ENCODE measurements around the gene INHBB.

Gene INHBB

DNA sequence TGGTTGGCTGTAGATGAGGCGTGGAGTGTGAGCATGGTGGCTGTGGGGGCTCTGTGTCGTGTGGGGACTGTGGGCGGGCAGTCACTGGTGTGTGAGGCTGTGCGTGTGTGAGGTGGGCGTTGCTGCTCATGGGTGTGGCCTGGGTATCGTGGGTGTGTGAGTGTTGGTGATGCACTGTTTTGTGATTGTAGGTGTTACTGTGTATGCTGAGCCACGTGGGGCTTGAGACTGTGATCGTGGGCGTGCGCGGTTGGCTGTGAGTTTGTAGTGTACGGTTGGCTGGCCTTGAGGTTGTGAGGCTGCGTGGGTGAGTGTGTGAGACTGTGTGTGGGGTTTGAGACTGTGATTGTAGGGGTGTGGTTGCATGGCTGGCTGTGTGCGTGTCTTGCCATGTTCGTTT, 8.5 kb downstream of the INHBB start:
- H3K4me3 ChIP-seq (ENCODE audit: low read depth, low read length) = no peak overlapping the region

DNA sequence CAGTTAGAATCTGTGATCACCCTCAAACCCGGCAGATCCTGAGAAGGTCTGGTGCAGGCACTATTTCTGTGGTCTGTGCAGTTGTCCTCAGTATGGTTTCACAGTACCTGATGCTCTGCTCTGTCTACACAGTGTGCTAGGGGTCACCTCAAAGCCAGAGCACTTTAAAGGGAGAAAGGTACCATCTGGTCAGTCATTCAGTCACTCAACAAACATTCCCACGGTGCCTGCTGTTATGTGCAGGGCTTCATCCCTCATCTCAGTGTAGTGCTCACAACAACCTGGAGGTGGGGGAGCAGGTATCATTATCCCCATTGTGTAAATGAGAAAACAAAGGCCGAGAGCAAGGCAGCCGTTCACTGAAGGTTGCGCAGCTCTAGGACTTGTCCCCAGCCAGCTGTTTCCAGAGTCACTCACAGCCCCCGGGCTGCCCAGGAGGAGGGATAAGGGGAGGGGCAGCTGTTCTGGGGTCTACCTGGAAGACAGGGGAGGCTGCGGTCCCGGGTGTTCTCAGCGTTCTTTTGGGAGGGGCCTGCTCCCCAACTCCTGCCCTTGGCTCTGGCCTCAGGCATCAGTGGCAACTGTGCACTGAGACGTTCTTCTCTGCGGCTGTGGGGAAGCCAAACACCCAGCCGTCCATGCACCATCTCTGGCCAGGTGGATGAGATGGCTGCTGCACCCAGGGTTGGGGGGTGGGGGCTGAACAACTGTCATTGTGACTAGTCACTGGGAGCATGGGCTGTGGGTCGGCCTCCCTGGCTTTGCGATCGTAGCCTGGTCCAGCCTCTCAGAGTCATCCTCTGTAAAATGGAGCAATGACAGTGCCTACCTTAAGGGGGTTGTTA, 9.2 kb downstream of the INHBB start:
- H3K4me3 ChIP-seq (ENCODE audit: low read depth, low read length) = no peak overlapping the region

DNA sequence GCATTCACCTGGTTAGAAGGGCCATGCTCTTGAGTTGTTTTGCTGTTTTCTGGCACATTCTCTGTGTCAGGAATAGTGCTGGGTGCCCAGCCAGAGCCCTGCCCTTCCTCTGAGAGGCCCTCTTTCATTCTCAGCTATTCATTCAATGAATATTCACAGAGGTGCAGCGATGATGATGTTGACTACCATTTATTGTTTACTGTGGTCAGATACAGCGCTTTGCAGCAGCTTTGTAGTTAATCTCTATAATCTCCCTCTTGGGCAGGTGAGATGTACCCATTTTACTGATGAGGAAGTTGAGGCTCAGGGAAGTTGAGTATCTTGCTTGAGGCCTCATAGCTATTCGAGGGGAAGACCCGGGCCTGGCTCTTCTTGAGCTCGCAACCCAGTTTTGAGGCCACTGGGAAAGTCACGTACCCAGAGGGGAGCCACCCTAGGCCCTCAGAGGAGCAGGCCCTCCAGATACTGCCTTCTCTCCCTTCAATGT, 9.9 kb downstream of the INHBB start:
- no peak overlapping the region for H3K4me3 ChIP-seq (ENCODE audit: low read depth, low read length)

DNA sequence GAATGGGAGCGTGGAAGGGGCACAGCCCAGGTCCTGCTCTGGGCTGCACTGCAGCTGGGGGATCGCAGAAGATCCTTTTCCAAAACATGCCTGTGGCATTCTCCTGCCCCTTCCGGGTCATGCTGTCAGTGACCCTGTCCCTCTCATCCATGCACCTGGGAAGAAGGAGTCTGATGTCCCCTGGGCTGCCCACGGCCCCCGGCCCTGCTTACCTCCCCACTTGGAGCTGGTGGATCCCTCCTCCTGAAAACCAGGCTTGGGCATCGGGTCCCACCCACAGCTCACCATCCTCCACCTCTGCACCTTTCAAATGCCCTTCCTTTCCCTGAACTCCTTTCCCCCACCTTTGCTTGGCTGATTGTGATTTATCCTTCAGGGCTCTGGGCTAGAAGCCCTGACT, 11.8 kb downstream of the INHBB start:
- no peak overlapping the region for H3K4me3 ChIP-seq (ENCODE audit: low read depth, low read length)

DNA sequence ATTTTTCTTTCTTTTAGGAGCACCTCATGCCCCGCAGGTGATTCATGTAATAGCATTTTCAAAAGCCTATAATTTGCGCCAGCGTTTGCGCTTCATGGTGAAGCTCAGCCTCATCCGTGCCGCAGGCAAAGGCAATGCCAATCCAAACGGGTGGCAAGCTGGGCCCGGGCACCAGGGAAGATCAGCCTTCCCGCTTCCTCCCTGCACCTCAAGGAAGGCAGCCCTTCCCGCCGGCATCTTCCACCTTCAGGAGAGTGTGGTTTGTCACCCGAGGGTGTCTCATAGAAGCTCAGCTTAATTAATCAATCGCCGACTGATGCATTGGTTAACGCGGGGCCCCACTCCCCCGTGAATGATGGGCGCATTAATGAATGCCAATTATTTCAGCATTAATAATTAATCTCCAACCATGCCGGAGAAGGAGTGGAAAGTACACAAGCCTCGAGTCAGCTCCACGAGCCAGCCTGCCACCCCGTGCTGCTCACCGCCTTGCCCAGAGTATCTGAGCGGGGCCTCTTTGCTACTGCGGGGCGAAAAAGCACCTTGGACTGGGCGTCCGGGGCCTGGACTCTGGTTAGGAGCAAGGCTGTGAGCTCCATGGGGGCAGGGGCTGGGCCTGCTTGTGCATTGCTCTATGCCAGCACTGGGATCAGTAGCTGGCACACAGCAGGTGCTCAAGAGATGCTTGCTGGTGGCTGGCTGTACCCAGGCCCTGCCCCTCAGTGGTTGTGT, 13.0 kb downstream of the INHBB start:
- H3K4me3 ChIP-seq (ENCODE audit: low read depth, low read length) = no peak overlapping the region

DNA sequence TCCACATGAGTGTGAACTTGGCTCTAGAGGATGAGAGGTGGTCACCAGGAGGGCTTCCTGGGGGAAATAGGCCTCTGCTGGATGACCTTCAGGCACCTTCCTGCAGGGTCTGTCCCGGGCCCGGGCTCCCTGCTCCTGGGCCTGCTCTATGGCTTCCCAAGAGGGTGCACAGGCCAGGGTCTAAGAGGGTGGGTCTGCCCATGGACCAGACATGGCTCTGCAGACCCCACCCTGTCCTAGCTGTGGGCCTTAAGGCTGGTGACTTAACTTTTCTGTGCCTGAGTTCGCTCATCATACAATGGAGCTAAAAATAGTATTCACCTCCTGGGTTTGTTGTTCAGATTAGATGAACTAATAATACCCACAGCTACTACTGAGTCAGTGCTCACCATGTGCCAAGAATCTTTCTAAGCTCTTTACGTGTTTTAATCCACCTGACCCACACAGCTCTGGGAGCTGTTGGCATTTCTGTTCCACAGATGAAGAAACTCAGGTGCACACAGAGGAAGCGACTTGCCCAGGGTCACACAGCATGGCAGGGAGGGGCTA, 14.4 kb downstream of the INHBB start:
- no peak overlapping the region for H3K4me3 ChIP-seq (ENCODE audit: low read depth, low read length)

DNA sequence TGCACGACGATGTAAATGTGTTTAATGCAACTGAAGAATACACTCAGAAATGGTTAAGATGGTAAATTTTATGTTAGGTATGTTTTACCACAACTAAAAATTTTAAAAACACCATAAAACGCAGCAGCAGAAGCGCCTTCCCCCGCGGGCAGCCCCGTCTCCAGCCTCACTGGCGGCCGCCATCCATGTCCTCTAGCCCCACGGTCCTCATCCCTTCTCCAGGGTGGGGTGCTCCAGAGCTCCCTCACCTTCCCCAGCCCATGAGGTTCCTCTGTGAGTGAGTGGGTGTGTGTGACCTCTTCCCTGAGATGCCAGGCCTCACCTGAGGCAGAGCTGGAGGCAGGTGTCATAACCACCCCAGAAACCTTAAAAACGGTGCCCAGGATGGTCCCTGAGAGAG, 17.0 kb downstream of the INHBB start:
- no peak overlapping the region for H3K4me3 ChIP-seq (ENCODE audit: low read depth, low read length)

DNA sequence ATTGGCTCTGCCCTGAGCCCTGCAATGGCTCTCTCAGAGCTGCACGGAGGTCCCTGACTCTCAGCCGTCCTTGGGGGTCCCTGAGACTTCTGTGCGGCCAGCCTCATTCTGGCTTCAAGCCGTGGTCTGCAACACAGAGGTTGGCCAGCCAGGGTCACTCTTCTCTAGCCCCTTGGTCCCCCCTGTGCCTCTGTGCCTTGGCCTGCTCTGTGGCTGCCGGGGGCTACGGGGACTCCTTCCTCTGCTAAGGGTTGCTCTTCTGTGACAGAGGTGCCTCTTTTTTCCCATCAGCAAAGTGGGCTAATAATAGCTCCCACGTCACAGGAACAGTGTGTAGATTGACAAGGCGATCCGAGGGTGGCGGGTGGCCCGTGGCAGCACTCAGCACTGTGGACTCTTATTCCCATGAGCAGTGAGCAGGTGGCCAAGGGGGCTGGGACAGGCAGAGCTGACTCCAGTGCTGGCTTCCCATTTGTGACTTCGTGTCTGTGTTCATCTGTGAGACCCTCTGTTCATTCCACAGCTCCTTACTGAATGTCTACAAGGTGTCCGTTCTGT, 19.4 kb downstream of the INHBB start:
- H3K4me3 ChIP-seq (ENCODE audit: low read depth, low read length) = no peak overlapping the region

DNA sequence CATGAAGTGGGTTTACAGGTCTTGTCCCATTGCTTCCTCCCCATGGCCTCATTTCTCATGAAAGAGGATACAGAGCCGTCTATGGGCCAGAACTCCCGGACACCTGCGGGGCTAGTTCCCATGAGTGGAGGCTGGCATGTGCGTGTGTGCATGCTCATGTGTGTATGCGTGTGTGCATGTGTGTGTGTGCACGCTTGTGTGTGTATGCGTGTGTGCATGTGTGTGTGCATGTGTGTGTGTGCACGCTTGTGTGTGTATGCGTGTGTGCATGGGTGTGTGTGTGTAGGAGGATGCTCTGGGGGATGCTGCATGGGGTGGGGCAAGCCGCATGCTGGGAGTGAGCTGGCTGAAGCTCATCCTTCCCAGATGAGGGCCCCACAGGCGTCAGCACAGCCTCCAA, 20.8 kb downstream of the INHBB start:
- no peak overlapping the region for H3K4me3 ChIP-seq (ENCODE audit: low read depth, low read length)

DNA sequence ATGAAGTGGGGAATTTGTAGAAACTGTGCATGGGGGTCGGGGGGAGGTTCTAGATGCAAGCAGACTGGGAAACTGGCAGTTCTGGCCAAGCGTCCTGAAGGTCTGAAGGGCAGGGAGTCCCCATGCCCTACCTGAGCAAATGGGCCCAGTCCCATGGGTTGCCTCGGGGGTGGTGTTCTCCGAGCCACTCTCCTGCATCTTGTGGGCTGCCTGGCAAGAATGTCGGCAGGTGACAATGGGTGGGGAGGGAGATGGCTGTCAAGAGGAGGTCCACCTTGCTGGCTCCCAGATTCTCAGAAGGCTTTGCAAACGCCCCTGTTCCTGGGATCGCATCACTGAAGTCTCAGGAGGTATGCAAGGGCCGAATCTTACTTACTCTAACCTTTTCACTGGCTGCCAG, 21.3 kb downstream of the INHBB start:
- H3K4me3 ChIP-seq (ENCODE audit: low read depth, low read length) = no peak overlapping the region

DNA sequence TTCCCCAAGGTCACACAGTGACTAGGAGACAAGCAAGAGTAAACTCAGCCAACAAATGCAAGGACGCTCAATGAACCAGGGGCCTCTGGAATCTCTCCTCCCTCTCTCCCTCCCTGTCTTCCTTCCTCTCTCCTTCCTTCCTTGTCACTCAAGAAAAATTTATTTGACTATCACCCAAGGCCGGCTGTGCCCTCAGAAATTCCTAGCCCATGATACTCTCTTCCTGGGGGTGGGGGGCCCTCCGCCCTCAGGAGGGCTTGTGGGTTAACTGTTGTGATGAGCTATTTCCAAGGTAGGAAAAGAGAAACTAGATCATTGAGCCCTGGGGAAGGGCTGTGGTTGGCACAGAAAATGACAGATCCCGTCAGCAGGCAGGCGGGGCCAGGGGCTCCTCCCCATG, 21.7 kb downstream of the INHBB start:
- H3K4me3 ChIP-seq (ENCODE audit: low read depth, low read length) = no peak overlapping the region

DNA sequence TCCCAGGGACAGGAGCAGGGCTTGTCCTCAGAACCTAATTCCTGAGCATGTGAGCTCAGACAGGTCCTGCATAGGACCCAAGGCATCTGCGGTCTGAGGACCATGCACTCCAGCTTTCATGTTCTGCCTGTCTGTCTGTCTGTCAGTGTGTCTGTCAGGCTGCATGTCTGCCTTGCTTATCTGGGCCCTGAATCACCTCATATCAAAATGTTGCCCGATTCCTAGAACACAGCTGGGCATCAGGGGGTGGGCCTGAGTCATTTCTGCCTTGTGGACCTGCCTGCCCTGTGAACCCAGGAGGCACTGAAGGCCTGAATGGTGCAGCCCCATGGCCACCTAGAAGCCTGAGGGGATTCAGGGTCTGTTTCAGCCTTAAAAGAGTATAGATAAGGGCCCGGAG, 22.1 kb downstream of the INHBB start:
- H3K4me3 ChIP-seq (ENCODE audit: low read depth, low read length) = no peak overlapping the region

DNA sequence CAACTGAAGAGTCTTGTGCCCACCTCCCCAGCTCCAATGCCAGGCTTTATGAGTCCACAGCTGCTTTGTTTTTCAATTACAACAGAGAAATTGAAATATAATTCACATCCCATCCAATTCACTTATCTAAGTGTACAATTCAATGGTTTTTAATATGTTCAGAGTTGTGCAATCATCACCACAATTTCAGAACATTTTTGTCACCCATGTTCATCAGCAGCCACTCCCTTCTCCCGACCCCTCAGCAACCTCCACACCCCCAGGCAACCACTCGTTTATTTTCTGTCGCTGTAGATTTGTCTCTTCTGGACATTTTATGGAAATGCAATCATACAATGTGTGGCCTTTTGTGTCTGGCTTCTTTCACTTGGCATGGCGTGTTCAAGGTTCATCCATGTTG, 23.3 kb downstream of the INHBB start:
- no peak overlapping the region for H3K4me3 ChIP-seq (ENCODE audit: low read depth, low read length)

DNA sequence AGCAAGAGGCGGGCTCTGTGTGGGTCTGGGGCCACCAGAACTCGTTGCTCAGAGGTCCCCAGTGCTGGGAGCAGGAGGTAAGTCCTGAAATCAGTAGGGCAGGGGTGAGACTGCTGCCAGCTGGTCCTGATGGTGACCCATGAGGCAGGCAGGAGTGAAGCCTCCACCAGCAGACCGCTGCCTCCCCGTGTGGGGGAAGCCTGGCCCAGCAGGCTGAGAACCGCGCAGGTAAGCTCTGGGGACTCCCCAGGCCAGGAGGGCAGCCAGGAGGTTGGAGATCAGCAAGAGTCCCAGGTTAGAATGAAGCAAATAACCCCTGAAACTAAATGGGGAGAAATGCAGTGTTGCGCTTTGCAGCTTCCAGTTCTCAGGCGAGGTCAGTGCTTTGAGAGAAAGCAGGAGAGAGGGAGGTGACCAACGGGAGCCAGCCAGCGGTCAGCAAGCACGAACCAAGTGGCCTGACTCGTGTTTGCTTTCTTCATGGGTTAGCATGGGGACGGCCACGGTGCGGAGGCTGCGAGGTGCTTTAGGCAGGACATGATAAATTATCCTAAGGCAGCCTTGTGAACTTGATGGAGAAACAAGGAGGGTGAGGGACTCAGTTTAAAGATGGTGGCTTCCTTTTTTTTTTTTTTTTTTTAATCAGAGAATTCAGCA, 26.2 kb downstream of the INHBB start:
- H3K4me3 ChIP-seq (ENCODE audit: low read depth, low read length) = no peak overlapping the region

DNA sequence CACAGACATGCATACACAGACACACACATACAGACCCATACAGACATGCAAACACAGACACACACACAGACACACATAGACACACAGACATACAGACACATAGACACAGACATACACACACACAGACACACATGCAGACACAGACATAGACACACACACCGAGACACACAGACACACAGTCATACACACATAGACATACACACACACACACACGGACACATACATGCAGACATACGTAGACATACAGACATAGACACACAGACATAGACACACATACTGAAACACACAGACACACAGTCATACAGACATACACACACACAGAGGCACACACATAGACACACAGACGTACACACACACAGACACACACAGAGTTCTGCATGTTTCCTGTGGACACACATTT, 26.9 kb downstream of the INHBB start:
- no peak overlapping the region for H3K4me3 ChIP-seq (ENCODE audit: low read depth, low read length)

DNA sequence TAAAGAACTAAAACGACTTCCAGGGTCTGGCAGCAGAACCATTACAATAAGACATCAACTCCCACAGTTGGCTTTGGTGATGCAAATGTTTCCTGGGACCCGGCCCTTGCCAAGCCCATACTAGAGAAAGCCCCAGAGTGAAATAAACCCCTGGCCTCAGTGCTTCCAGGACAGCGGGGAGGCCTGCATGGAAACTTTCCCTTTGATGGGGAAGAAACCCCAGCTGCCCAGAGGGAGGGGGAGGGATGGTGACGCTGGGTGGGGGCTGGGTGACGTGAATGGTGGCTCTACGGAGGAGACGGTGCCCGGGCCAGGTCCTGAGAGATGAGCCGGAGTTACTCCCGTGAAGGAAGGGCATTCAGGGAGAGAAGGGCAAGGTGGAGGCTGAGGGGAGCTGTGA, 27.5 kb downstream of the INHBB start:
- no peak overlapping the region for H3K4me3 ChIP-seq (ENCODE audit: low read depth, low read length)

DNA sequence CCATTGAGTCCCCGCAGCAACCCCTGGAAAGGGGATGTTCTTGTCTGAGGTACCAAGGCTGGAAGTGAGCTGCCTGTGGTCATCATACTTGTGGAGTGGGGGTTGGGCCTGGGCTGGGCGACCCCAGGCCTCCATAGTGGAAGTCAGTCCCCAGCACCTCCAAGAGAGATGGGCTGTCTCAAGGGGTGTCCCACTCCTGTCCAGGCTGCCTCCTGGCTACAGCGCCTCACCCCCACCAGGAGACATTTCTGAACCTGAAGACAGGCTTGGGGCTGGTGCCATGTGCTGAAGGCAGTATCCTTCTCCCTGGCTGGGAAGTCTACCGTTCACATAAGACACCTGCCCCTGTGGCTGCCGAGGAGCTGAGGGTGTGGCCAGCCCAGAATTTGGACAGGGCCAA, 28.9 kb downstream of the INHBB start:
- H3K4me3 ChIP-seq (ENCODE audit: low read depth, low read length) = no peak overlapping the region

DNA sequence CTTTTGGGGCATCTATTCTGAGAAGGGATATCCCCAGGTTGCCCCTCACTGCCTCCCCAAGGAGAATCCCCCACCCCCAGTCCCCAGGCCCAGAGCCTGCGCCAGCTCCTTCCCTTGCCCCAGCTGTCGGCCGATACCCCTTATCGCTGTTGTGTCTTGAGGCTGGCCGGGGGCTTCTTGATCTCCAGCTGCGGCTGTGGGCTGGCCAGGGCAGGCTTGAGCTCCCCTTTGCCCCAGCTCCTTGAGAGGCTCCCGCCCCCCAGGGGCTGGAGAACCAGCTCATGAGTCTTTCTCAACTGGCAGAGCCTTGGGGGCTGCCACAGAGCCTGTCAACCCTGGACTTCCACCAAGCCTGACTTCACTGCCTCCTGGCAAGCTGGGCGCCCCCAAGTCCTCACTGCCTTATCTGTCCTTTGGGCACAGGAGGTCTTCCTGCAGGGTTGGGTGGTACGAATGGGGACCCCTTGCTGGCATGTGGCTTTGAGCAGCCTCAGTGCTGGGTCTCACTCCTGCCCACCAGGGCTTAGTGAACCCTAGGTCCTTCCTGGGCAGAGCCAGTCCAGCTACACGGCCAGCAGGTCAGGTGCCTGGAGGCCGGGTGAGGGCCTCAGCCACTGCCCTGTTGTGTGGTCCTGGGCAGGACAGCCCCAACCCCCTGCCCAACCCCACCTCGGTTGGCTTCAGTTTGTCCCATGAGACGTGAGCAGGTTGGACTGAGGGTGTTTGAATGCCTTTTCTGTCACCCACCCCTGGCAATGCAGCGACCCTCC, 29.5 kb downstream of the INHBB start:
- no peak overlapping the region for H3K4me3 ChIP-seq (ENCODE audit: low read depth, low read length)

DNA sequence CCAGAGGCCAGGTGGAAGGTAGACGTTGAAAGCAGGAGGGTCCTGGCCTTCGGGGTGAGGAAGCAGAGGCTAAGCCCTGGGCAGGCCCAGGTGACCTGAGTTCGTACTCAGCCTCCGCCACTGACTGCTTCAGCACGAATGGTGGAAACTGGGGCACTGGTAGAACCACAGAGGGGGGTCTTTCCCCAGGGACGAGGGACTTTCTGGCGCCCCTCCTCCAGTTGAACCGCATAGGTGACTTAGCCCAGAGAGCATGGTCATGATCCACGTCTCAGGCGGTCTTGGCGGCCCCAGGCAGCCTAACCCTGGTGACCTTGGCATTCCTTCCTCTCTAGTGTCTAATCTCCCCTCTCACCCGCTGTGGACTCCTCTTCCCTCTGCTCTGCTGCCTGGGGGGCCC, 30.2 kb downstream of the INHBB start:
- no peak overlapping the region for H3K4me3 ChIP-seq (ENCODE audit: low read depth, low read length)

Measured in iPS-11a (cell line).